ENCODE data around the gene ACD.

ACD gene

GRCh38 chr16:67645397-67646121 lies 14.5 kb downstream of the ACD start:
- DNase-seq: no peak

- no peak for DNase-seq
Observed at GRCh38 chr16:67644038-67644437, 16.0 kb downstream of the ACD start.

GRCh38 chr16:67641779-67642708 lies 18.0 kb downstream of the ACD start:
- no peak for DNase-seq

GRCh38 chr16:67637625-67638024 lies 22.4 kb downstream of the ACD start:
- no peak for DNase-seq

- DNase-seq: no peak
Observed at GRCh38 chr16:67636713-67637112, 23.3 kb downstream of the ACD start.

- DNase-seq: no peak
Observed at GRCh38 chr16:67632415-67633172, 27.5 kb downstream of the ACD start.

- DNase-seq: no peak
Observed at GRCh38 chr16:67628216-67628615, 31.8 kb downstream of the ACD start.

- DNase-seq: no peak
Observed at GRCh38 chr16:67613808-67614207, 46.3 kb downstream of the ACD start.

- no peak for DNase-seq
Observed at GRCh38 chr16:67608364-67608763, 51.7 kb downstream of the ACD start.
